Measurements from ENCODE around the gene FAM32A.

DNA sequence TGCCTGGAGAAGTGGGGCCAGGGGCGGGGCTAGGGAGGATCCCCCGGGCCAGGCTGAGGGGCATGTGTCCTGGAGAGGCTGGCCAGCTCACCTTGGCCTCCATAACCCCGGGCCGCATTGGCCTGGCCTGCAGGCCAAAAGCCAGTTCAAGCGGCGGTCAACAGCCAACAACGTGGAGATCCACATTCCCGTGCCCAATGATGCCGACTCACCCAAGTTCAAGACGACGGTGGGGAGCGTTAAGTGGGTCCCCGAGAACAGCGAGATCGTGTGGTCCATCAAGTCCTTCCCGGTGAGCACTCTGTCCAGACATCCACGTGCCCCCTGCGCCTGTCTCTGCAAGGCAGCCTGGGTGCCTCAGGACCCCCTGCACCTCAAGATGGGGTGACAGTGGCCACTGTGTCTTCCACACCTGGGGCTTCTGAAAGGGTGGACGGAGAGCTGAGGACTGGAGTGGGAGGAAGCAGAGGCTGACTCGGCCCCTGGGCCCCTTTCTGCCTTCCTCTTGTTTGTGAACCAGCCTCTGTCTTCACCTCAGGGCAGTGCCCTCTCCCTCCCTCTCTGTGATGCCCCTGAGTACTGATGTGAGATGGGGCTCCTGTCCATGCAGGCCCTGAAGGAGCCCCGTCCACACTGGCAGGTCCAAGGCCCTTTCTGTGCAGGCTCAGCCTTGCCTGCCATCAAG lies 43.6 kb downstream of the FAM32A start:
- TF ChIP-seq, protein P1, sequence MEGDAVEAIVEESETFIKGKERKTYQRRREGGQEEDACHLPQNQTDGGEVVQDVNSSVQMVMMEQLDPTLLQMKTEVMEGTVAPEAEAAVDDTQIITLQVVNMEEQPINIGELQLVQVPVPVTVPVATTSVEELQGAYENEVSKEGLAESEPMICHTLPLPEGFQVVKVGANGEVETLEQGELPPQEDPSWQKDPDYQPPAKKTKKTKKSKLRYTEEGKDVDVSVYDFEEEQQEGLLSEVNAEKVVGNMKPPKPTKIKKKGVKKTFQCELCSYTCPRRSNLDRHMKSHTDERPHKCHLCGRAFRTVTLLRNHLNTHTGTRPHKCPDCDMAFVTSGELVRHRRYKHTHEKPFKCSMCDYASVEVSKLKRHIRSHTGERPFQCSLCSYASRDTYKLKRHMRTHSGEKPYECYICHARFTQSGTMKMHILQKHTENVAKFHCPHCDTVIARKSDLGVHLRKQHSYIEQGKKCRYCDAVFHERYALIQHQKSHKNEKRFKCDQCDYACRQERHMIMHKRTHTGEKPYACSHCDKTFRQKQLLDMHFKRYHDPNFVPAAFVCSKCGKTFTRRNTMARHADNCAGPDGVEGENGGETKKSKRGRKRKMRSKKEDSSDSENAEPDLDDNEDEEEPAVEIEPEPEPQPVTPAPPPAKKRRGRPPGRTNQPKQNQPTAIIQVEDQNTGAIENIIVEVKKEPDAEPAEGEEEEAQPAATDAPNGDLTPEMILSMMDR (IDR thresholded peaks at IDR 0.05) = no peak
- no peak for TF ChIP-seq POLR2A (IDR thresholded peaks at IDR 0.05)
